ENCODE results near the gene VAC14. TPM values are rescaled to one million over a fixed set of nuclear protein-coding genes. Genes with fewer than 3 reads are reported as not detected.
"Not testable (repeated sequence)": the region's sequence is repeated elsewhere in the genome, so short reads cannot be mapped to it uniquely, and the experiment has no call there.

Gene VAC14
- polyA plus RNA-seq, 6 donors from 2014 or later: 29.3 to 64.6 (median 38.7) TPM

- no peaks in the 10 kb centered on the region for H3K9me3 Mint-ChIP-seq
- no peaks in the 10 kb centered on the region for H3K36me3 Mint-ChIP-seq
- ATAC-seq (ENCODE audit: low read depth in 2 of 2) (no peak), DNase-seq (no peak)
- H3K4me1 Mint-ChIP-seq: peaks cover 0 to 11% (median 2%) of the 10 kb centered on the region in 3 donors
- H3K4me3 Mint-ChIP-seq: no peak overlapping the region
- H3K27me3 Mint-ChIP-seq: no peaks in the 10 kb centered on the region
- H3K27ac Mint-ChIP-seq: no peak overlapping the region
Observed at GRCh38 chr16:70751593-70751992, 49.4 kb downstream of the VAC14 start.

DNA sequence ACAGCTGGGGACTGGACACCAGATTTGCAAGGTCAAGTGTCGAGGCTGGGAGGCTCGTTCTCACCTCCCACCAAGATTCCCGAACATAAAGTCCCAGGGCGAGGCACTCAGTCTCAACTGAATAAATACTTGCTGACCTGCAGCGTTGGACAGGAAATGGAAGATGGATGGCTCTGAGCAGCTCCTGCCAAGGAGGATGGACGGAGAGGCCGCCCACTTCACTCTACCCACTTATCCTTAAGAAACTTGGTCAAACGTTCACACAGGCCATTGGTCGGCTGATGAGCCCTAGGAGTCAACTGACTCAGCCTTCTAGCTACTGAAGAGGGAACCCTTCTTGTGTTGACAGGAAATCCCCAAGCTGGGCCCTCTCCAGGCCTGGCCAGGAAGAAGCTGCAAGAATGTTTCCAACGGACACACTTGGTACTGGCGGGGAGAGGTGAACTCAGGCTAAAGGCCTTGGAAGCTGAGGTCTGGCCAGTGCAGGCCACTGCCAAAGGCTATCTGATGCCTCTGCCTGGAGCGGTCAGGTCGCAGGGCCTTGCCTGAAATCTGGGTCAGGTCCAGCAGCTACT, 50.0 kb downstream of the VAC14 start:
- Mint-ChIP-seq H3K36me3 (no peaks in the 10 kb centered on the region), H3K27me3 (no peaks in the 10 kb centered on the region), H3K27ac (no peak overlapping the region), H3K4me3 (no peak overlapping the region), H3K9me3 (no peaks in the 10 kb centered on the region), H3K4me1 (peaks cover 0 to 17% (median 2%) of the 10 kb centered on the region in 3 donors)
- ATAC-seq (ENCODE audit: low read depth in 2 of 2): no peak
- no peak for DNase-seq

DNA sequence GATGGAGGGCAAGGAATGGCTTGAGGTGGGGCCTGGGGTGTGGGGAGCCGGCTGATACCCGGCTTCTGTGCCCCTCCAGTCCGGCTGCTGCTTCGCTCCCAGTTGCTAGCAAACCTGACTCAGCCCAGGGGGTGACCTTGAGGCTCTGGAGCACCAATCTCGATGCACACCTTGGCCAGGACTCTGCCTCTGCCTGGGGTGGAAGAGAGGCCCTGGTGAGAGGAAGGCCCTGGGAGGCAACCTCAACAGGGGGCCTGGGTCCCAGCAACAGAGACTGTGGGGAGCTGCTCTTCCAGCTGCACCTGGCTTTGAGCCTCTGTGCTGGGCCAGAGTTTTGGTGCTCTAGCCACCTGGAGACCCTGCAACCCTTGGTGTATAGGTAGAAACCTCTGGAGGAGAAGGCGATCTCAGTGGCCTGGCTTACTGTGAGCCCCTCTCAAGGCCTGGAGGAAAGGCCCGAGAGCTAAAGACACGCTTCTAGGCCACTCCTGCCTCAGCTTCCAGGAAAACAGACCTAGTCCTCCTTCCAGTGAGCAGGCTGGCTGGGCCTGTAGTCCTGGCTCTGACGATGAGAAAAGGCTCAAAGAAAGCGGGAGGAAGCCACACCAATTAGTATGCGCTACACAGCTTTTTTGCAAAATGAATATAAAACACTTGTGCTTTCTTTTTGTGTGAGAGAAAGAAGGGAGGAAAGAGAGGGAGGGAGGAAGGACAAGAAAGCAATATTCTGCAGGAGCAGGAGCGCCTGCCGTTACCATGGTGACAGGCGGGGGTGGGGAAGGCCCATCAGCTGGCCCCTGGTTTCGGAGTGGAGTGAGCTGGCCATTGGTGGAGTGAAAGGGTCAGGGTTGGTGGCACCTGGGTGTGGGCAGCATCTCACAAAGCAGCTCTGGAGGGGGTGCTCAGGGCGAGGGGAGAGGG, 51.0 kb downstream of the VAC14 start:
- H3K27me3 Mint-ChIP-seq: no peaks in the 10 kb centered on the region

GRCh38 chr16:70749006-70749678, 51.8 kb downstream of the VAC14 start:
- H3K9me3 Mint-ChIP-seq: no peaks in the 10 kb centered on the region
- peak overlapping the region in 1 of 8 donors; percentile 11 for H3K4me3 Mint-ChIP-seq
- H3K4me1 Mint-ChIP-seq: peaks cover 0 to 12% (median 0%) of the 10 kb centered on the region in 3 donors
- DNase-seq (no peak), ATAC-seq (ENCODE audit: low read depth in 2 of 2) (no peak)
- no peak overlapping the region for H3K27ac Mint-ChIP-seq
- H3K36me3 Mint-ChIP-seq: peaks cover 0 to 5% of the 10 kb centered on the region in 2 donors
- no peaks in the 10 kb centered on the region for H3K27me3 Mint-ChIP-seq

More for the DNA sequence above, 51.0 kb downstream of the VAC14 start:
- Mint-ChIP-seq H3K4me1 (peaks cover 0 to 16% (median 2%) of the 10 kb centered on the region in 3 donors), H3K36me3 (no peaks in the 10 kb centered on the region), H3K9me3 (no peaks in the 10 kb centered on the region), H3K27ac (peak overlapping the region in 1 of 6 donors; percentile 56), H3K4me3 (no peak overlapping the region)
- DNase-seq (no peak), ATAC-seq (ENCODE audit: low read depth in 2 of 2) (no peak)

- Mint-ChIP-seq H3K4me3 (no peak overlapping the region), H3K27ac (peak overlapping the region in 1 of 6 donors; percentile 28), H3K36me3 (peaks cover 11 to 16% of the 10 kb centered on the region in 2 donors), H3K4me1 (peaks cover 0 to 12% (median 0%) of the 10 kb centered on the region in 3 donors), H3K27me3 (no peaks in the 10 kb centered on the region), H3K9me3 (peaks cover 0 to 6% (median 4%) of the 10 kb centered on the region in 7 donors)
- DNase-seq (no peak), ATAC-seq (ENCODE audit: low read depth in 2 of 2) (no peak)
Observed at GRCh38 chr16:70747703-70748631, 53.0 kb downstream of the VAC14 start.

DNA sequence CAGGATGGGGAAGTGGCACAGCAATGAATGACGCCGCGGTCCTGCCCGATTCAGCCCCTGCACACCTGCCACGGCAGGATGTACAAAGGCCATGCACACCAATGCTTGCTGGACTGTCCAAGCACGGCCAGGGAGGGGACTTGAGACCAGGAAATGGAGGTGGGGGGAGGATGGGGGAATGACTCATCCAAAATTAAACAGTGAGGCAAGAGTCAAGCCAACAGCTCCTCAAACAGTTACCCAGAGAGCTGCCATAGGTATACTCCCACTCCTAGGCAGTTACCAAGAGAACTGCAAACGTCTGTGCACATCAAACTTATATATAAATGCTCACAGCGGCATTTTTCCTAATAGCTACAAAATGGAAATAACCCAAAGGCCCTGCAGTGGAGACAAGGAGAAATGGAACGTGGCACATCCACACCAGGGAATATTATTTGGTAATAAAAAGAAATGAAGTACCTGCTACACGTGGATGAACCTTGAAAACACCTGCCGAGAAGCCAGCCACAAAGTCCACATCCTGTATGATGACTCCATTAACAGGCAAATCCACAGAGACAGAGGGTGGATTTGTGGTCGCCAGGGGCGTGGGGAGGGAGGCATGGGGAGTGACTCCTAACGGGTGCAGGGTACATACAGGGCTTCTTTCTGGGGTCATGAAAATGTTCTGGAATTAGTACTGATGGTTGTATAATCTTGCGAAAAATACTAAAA, 54.1 kb downstream of the VAC14 start:
- no peak overlapping the region for H3K4me3 Mint-ChIP-seq
- no peak for ATAC-seq (ENCODE audit: low read depth in 2 of 2)
- H3K36me3 Mint-ChIP-seq: peaks cover 13 to 16% of the 10 kb centered on the region in 2 donors
- peaks cover 0 to 6% (median 4%) of the 10 kb centered on the region in 7 donors for H3K9me3 Mint-ChIP-seq
- no peak for DNase-seq
- peaks cover 0 to 12% (median 0%) of the 10 kb centered on the region in 3 donors for H3K4me1 Mint-ChIP-seq
- peak overlapping the region in 2 of 6 donors; percentile 34 to 51 for H3K27ac Mint-ChIP-seq
- H3K27me3 Mint-ChIP-seq: no peaks in the 10 kb centered on the region

- DNase-seq (no peak), ATAC-seq (ENCODE audit: low read depth in 2 of 2) (no peak)
- Mint-ChIP-seq H3K4me3 (no peak overlapping the region), H3K27ac (peak overlapping the region in 2 of 6 donors; percentile 34 to 51), H3K4me1 (peaks cover 0 to 12% (median 0%) of the 10 kb centered on the region in 3 donors), H3K36me3 (peaks cover 13 to 16% of the 10 kb centered on the region in 2 donors), H3K9me3 (peaks cover 0 to 6% (median 4%) of the 10 kb centered on the region in 7 donors), H3K27me3 (no peaks in the 10 kb centered on the region)
Observed at GRCh38 chr16:70746040-70746707, 54.8 kb downstream of the VAC14 start.

- H3K4me1 Mint-ChIP-seq: peaks cover 3 to 12% (median 4%) of the 10 kb centered on the region in 3 donors
- peaks cover 13 to 22% of the 10 kb centered on the region in 2 donors for H3K36me3 Mint-ChIP-seq
- DNase-seq: no peak
- no peak overlapping the region for H3K4me3 Mint-ChIP-seq
- peak overlapping the region in 1 of 6 donors; percentile 74 for H3K27ac Mint-ChIP-seq
- peaks cover 0 to 6% (median 4%) of the 10 kb centered on the region in 7 donors for H3K9me3 Mint-ChIP-seq
- H3K27me3 Mint-ChIP-seq: no peaks in the 10 kb centered on the region
- no peak for ATAC-seq (ENCODE audit: low read depth in 2 of 2)
Observed at GRCh38 chr16:70745536-70746025, 55.4 kb downstream of the VAC14 start.

DNA sequence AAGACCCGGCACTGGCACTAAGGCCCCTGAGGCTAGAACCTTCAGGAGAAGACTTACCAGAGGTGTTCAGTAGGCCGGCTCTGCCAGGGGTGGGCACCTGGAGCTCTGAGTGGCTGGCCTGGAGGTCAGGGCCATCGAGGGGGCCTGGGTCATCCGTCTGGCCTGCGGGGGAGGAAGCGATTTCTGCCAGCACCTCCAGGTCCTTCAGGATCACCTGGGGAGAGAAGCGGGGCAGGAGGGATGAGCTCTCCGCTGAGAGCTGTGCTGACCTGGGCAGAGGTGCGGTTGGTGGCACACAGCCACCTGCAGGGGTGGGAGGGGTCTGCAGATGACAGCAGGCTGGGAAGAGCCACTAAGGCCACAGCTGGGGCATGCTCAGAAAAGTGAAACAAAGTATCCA, 56.6 kb downstream of the VAC14 start:
- ATAC-seq (ENCODE audit: low read depth in 2 of 2) (no peak), DNase-seq (no peak)
- Mint-ChIP-seq H3K27ac (no peak overlapping the region), H3K36me3 (peaks cover 13 to 26% of the 10 kb centered on the region in 2 donors), H3K9me3 (peaks cover 0 to 6% (median 4%) of the 10 kb centered on the region in 7 donors), H3K4me3 (no peak overlapping the region), H3K27me3 (no peaks in the 10 kb centered on the region), H3K4me1 (peaks cover 4 to 8% (median 5%) of the 10 kb centered on the region in 3 donors)

DNA sequence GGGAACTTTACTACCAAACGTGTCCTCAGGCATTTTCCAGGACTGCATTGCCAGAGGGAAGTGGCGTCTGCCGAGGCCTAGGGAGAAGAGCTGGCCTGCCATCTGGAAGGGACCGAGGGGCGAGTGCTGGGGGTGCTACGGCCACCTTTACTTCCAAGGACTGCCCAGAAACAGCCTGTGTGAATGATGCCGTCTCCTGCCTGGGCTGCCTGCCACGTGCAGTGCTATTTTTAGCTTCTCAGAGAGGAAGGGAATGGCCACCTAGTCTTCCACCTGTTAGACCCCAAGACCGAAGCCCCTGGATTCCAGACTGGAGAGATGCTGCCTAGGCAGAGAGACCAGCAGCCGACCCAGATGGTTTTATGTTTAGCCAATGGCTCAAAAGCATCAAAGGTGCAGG, 57.2 kb downstream of the VAC14 start:
- Mint-ChIP-seq H3K4me1 (peaks cover 9 to 12% (median 9%) of the 10 kb centered on the region in 3 donors), H3K27ac (no peak overlapping the region), H3K4me3 (no peak overlapping the region), H3K36me3 (peaks cover 13 to 26% of the 10 kb centered on the region in 2 donors), H3K27me3 (no peaks in the 10 kb centered on the region), H3K9me3 (peaks cover 0 to 6% (median 4%) of the 10 kb centered on the region in 7 donors)
- ATAC-seq (ENCODE audit: low read depth in 2 of 2): no peak
- DNase-seq: no peak

- Mint-ChIP-seq H3K4me1 (peaks cover 16 to 21% (median 16%) of the 10 kb centered on the region in 3 donors), H3K36me3 (peaks cover 13 to 26% of the 10 kb centered on the region in 2 donors), H3K27ac (peak overlapping the region in 2 of 6 donors; percentile 12 to 42)
- not testable (repeated sequence) for DNase-seq; H3K27me3 Mint-ChIP-seq; H3K4me3 Mint-ChIP-seq; ATAC-seq (ENCODE audit: low read depth in 2 of 2); H3K9me3 Mint-ChIP-seq
Observed at GRCh38 chr16:70742967-70743366, 58.0 kb downstream of the VAC14 start.

Data from naive B cell (primary cell).